ENCODE results near the gene RTN4RL2.

DNA sequence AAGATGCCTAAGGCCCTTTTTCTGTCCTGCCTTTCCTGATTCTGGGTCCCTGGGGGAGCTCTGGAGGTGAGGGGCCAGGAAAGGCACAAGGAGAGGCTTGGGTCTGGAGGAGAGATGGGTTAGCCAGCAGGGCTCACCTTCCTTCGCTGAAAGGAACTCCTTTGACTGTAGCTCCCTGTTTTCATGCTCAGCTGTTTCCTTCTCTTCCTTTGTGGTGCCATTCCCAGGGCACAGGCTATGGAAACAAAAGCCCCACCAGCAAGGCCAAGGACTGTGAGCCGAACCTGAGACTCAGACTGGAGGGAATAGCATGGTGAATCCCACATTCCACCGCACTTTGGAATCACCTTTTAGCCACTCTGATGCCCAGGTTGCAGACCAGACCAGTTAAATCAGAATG, 43.9 kb upstream of the RTN4RL2 start:
- no peak for TF ChIP-seq SMAD3 (CRISPR knock-in tag; IDR thresholded peaks at IDR 0.05; ENCODE audit: borderline replicate concordance)
- TF ChIP-seq, protein P1, sequence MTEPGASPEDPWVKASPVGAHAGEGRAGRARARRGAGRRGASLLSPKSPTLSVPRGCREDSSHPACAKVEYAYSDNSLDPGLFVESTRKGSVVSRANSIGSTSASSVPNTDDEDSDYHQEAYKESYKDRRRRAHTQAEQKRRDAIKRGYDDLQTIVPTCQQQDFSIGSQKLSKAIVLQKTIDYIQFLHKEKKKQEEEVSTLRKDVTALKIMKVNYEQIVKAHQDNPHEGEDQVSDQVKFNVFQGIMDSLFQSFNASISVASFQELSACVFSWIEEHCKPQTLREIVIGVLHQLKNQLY (CRISPR knock-in tag; IDR thresholded peaks at IDR 0.05): no peak
- TF ChIP-seq ZNF671 (CRISPR knock-in tag; IDR thresholded peaks at IDR 0.05): no peak

Measured in WTC11 (cell line).